RPMI8226 (cell line): ENCODE data around the gene SNTB2.

Source experiments
- DNase-seq: peaks from one replicate; pipeline ENCODE4 v3.0.0-alpha.2; 2015

The SNTB2 gene

DNA sequence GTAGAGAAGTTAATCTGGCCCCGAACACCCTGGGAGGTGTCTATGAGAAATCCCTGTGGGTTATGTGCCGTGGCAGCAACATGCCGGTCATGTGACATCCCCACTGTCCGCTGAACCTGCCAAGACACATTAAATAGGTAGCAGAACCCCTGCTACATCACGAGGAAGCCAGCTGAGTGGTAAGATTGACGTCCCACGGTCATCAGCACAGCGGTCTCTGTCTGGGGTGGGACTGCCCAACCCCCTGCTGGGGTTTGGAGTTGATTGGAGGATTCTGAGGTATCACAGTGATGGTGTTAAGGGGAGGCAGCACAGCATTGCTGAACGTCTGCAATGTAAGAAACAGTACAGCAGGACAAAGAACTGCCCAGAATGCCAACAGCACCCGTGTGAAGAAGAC is 162.6 kb downstream of the SNTB2 start:
- no peak for DNase-seq

- DNase-seq = no peak
Observed at GRCh38 chr16:69350536-69351133, 163.7 kb downstream of the SNTB2 start.

GRCh38 chr16:69351309-69352027 is 164.5 kb downstream of the SNTB2 start, which contains the start of gene TMED6:
Gene TMED6, minus strand, starts transcription at chr16:69351786. Its CDS starts 33 bp downstream, at chr16:69351753.
- no peak for DNase-seq
